Spleen (tissue), 11 donors: ENCODE data around the gene TFPI. TPM values are rescaled to one million over a fixed set of nuclear protein-coding genes. Genes with fewer than 3 reads are reported as not detected.

Experiments used
- DNase-seq: peaks from one replicate; pipeline ENCODE4 v3.0.0-alpha.2; 2020
- H3K27ac ChIP-seq, 8 donors: fragments of 200-600 bp; sonication (generic) in 7 of 8; 1 replicate in 4 of 8; 2 replicates in 4 of 8; pipeline versions ENCODE4 v1.5.0 to v1.8.0; 2016 to 2021; ENCODE audit warnings: inconsistent platforms in 4 of 8, mild to moderate bottlenecking in 4 of 8, moderate library complexity in 1 of 8
- H3K27me3 ChIP-seq, 7 donors: fragments of 200-600 bp; sonication (generic) in 6 of 7; replicated peaks in 1 of 7; 1 replicate in 4 of 7; 2 replicates in 3 of 7; pipeline versions ENCODE4 v1.5.0 to v1.8.0; 2016 to 2021; ENCODE audit warnings: inconsistent platforms in 3 of 7, mild to moderate bottlenecking in 1 of 7
- H3K36me3 ChIP-seq, 6 donors: fragments of 200-600 bp; sonication (generic) in 5 of 6; 1 replicate in 4 of 6; 2 replicates in 2 of 6; pipeline versions ENCODE4 v1.5.0 to v1.8.0; 2016 to 2021; ENCODE audit warnings: inconsistent platforms in 2 of 6
- H3K4me1 ChIP-seq, 6 donors: fragments of 200-600 bp; sonication (generic) in 5 of 6; 1 replicate in 3 of 6; 2 replicates in 3 of 6; pipeline versions ENCODE4 v1.5.0 to v1.8.0; 2016 to 2021; ENCODE audit warnings: inconsistent platforms in 3 of 6
- H3K4me3 ChIP-seq, 8 donors: fragments of 200-600 bp; sonication (generic) in 7 of 8; 1 replicate in 4 of 8; 2 replicates in 4 of 8; pipeline versions ENCODE4 v1.5.0 to v1.8.0; 2016 to 2021; ENCODE audit warnings: inconsistent platforms in 4 of 8, mild to moderate bottlenecking in 4 of 8, moderate library complexity in 2 of 8
- H3K9me3 ChIP-seq, 8 donors: fragments of 200-600 bp; sonication (generic) in 7 of 8; 1 replicate in 4 of 8; 2 replicates in 4 of 8; pipeline versions ENCODE4 v1.5.0 to v1.8.0; 2016 to 2021; ENCODE audit warnings: inconsistent platforms in 4 of 8
- CTCF ChIP-seq, 11 experiments: fragments of 200-600 bp in 7 of 11; fragments of 450-650 bp in 4 of 11; sonication (generic) in 4 of 11; IDR thresholded peaks in 8 of 11; conservative IDR thresholded peaks in 3 of 11; 1 replicate in 7 of 11; 2 replicates in 4 of 11; pipeline versions ENCODE4 v1.4.0 to v1.8.0; 2016 to 2021; ENCODE audit warnings: antibody characterized with exemption in 11 of 11, inconsistent platforms in 4 of 11, mild to moderate bottlenecking in 1 of 11
- POLR2A ChIP-seq, 3 donors: fragments of 450-650 bp; IDR thresholded peaks; one replicate each; pipeline ENCODE4 v1.5.1; 2017; ENCODE audit warnings: antibody characterized with exemption in 3 of 3, mild to moderate bottlenecking in 1 of 3
- POLR2AphosphoS5 ChIP-seq, 3 donors: sonication (generic); formaldehyde crosslinking; IDR thresholded peaks; one replicate each; pipeline ENCODE4 v1.5.1; 2017; ENCODE audit warnings: antibody characterized with exemption in 3 of 3
- WGBS, 5 donors: extraction: QIAGEN DNeasy Blood & Tissue Kit in 3 of 5; methylation state at CpG; one replicate each; pipeline versions ENCODE4 v1.1.5 to v1.1.7; 2013 to 2018; 5-methylcytosine and 5-hydroxymethylcytosine counted together
- intact Hi-C: fragments of 100-400 bp; cut with DNase I; formaldehyde crosslinking; loops from one replicate; pipeline ENCODE4 v1.15.0; 2023; ENCODE audit warnings: low total_unique reads
- polyA plus RNA-seq, 3 donors: library from polyadenylated mRNA; stranded (reverse); fragments of 200-250 nt; gene quantifications; one replicate each; pipeline ENCODE4 v1.2.1, GENCODE V29; 2013
- total RNA-seq, 7 donors: library from RNA; depleted of rRNA in 3 of 7; stranded (reverse); fragments of >200 nt in 3 of 7; fragmentation: NEBNext Ultra II Directional in 4 of 7; extraction: Animal tissue kit (Norgen Biotek cat#: 25700) in 4 of 7; gene quantifications; one replicate each; pipeline versions ENCODE4 v1.1.0 to v1.2.1, GENCODE V29; 2016 to 2021
- donor health status: healthy with polysubstance abuse.
- donor health status: DM: no; HTN: no; CAD: no; lungs with moderate emphysema.
- donor health status: DM: no; HTN: no; CAD: no.
- donor health status: Bipolar disorder and iron deficiency.
- donor health status: healthy.
- donor health status: DM: no; HTN: no; CAD: no.
- donor health status: DM: yes; HTN: yes; CAD: no.

The TFPI gene
- total and polyA plus RNA-seq, 10 donors = 7.4 to 117 (median 44.8) TPM

DNA sequence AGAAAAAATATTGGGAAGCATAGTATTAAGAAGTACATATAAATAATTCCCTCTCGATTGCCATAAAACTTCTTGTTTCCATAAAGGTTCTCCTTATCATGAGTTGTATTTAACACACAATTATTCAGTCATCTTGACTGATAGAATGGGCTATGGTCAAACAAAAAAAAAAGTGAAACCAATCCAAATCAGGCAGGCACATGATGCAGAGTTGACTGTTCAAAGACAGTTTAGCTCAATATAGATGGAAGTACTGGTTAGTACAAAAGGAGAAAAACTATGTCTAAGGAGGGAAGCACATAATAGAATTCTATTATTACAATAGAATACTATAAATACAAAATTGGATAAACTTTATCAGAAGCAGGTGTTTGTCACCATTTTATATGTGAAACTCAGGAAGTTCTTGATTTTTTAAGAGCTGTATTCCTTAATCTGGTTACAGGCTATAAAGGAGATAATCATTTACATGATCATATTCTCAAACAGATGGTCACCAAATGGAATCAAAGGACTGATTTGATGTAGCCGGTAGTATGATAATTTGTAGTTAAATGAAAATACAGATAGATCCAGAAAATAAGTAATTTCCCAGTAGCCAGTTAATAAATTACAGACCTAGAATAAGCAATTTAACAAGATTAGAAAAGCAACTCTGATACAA lies 88.0 kb downstream of the TFPI start:
- no peak for DNase-seq
- Histone ChIP-seq H3K9me3 (no peaks in the 10 kb centered on the region), H3K4me3 (no peak overlapping the region), H3K27ac (no peak overlapping the region), H3K27me3 (no peaks in the 10 kb centered on the region), H3K36me3 (no peaks in the 10 kb centered on the region), H3K4me1 (no peaks in the 10 kb centered on the region)
- no peak for TF ChIP-seq CTCF (IDR thresholded peaks at IDR 0.05 in 8 of 11, conservative IDR thresholded peaks at IDR 0.05 in 3 of 11)
- TF ChIP-seq POLR2A (IDR thresholded peaks at IDR 0.05) = no peak
- 90 to 95% (median 92%) methylated on average over 2 of the region's 2 CpGs for WGBS, 5 donors
- intact Hi-C loops = no loop called here

- WGBS, 5 donors = 34 to 44% (median 40%) methylated on average over 4 of the region's 4 CpGs
Observed at GRCh38 chr2:187462839-187463238, 91.4 kb downstream of the TFPI start.

DNA sequence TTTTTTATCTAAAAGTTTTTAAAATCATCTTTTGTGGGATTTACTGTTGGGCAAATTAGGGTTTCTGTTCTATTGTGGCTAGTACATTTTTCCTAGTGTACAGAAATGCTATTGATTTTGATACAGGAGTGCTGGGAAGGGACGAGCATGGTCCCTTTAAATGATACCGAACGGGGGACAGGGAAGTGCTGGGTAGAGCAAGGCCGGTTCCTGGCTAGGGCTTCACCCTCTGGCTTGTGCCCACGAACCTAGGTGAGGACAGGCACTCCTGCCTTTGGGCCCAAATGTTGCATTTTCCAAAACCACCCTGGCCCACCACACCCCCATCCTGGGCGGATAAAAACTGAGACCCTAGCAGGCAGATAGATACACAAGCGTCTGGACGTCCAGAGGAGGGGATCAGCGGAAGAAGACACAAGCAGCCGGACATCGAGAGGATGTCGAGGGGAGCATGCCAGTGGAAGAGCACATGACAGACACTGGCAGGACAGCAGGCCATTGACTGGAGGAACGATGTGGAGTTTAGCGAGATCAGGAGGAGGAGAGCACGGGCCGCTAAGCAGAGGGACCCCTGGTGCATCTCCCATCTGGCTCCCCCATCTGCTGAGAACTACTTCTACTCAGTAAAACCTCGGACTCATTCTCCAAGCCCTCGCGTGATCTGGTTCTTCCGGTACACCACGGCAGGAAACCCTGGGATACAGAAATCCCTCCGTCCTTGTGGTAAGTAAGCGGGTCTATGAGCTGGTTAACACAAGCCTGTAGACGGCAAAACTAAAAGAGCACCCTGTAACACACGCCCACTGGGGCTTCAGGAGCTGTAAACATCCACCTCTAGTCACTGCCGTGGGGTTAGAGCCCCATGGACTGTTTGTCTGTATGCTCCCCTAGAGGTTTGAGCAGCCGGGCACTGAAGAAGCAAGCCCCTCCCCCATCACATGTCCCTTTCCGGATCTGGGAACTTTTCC lies 92.7 kb downstream of the TFPI start:
- Histone ChIP-seq H3K9me3 (no peaks in the 10 kb centered on the region), H3K27ac (no peak overlapping the region), H3K36me3 (no peaks in the 10 kb centered on the region), H3K4me3 (no peak overlapping the region), H3K4me1 (no peaks in the 10 kb centered on the region), H3K27me3 (no peaks in the 10 kb centered on the region)
- intact Hi-C loops = no loop called here
- WGBS, 5 donors = 89 to 93% (median 91%) methylated on average over 28 of the region's 28 CpGs
- DNase-seq = no peak
- TF ChIP-seq POLR2A (IDR thresholded peaks at IDR 0.05) (no peak), CTCF (IDR thresholded peaks at IDR 0.05 in 8 of 11, conservative IDR thresholded peaks at IDR 0.05 in 3 of 11) (no peak), POLR2AphosphoS5 (IDR thresholded peaks at IDR 0.05) (no peak)

More at GRCh38 chr2:187462839-187463238, 91.4 kb downstream of the TFPI start:
- Histone ChIP-seq H3K4me3 (no peak overlapping the region), H3K9me3 (no peaks in the 10 kb centered on the region), H3K27ac (no peak overlapping the region), H3K27me3 (no peaks in the 10 kb centered on the region), H3K4me1 (no peaks in the 10 kb centered on the region), H3K36me3 (no peaks in the 10 kb centered on the region)
- intact Hi-C loops = no loop called here
- TF ChIP-seq POLR2AphosphoS5 (IDR thresholded peaks at IDR 0.05) (no peak), POLR2A (IDR thresholded peaks at IDR 0.05) (no peak), CTCF (IDR thresholded peaks at IDR 0.05 in 8 of 11, conservative IDR thresholded peaks at IDR 0.05 in 3 of 11) (no peak)
- no peak for DNase-seq

DNA sequence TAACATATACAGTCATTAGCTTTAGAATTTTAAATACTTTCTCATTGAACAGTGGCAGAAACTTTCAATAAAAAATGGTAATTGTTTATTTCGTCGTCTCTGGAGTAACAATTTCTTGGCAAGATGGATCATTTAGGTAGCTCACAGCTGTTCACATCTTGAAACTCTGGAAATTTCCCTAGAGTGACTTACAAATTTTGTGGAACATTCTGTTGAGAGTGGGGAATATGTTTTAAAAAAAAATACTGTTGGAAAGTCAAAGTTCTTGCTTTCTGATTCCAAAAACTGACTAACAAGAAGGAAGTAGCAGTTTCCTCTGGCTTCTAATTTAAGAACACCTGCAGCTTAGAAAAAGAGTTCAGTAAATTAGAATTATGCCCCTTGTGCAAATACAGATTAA lies 95.0 kb downstream of the TFPI start:
- H3K9me3 ChIP-seq = no peaks in the 10 kb centered on the region
- intact Hi-C loops = loop anchor here (10.0 kb wide), 1 partner anchor 164 kb away; no protein-coding TSS in a partner anchor
- H3K4me3 ChIP-seq = no peak overlapping the region
- TF ChIP-seq POLR2A (IDR thresholded peaks at IDR 0.05) (no peak), CTCF (IDR thresholded peaks at IDR 0.05 in 8 of 11, conservative IDR thresholded peaks at IDR 0.05 in 3 of 11) (no peak), POLR2AphosphoS5 (IDR thresholded peaks at IDR 0.05) (no peak)
- no peaks in the 10 kb centered on the region for H3K27me3 ChIP-seq
- no peaks in the 10 kb centered on the region for H3K36me3 ChIP-seq
- 47 to 75% (median 53%) methylated on average over 2 of the region's 2 CpGs for WGBS, 5 donors
- H3K4me1 ChIP-seq = no peaks in the 10 kb centered on the region
- H3K27ac ChIP-seq = no peak overlapping the region
- DNase-seq = no peak
